ENCODE results near the gene TELO2.

TELO2 gene

DNA sequence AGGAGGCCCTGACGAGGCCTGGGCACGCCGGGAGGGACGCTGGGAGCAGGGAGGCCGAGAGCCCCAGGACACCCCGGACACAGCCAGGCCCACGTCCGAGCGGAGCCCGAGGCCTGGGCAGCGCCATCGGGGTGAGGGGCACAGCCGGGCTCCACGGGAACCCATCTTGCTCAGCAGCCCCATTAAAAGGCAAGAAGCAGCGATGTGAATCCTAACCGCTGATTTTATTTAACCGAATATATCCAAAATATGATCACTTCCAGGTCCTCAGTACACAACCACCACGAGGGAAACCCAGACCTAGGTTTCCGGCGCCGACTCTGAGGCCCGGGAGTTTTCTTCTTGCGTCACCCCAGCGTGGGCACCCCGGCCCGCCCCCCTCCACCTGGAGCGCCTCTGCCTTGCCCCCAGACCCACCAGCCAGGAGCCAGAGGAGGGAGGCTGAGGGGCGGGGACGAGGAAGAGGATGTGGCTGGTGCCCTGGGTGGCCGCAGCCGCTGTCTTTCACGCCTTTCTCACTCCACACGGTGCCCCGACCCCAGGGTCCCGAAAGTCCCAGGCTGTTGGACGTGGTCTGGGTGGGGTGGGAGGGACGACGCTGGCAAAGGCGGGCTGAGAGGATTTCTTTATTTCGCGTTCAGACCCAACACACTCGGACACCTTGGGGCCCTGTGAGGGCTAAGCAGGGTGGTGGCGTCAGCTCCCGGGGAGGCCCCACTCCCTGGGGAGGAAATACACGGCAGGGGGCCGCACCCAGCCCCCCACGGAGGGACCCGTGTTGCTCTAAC lies 48.2 kb upstream of the TELO2 start:
- Histone ChIP-seq H3K9me3 (ENCODE audit: insufficient read depth, low read length) (no peaks in the 10 kb centered on the region), H3K36me3 (replicated peaks; ENCODE audit: low read depth, low read length) (no peaks in the 10 kb centered on the region), H3K79me2 (ENCODE audit: low read length) (no peaks in the 10 kb centered on the region), H3K27me3 (ENCODE audit: low read depth, low read length) (no peaks in the 10 kb centered on the region), H4K20me1 (ENCODE audit: insufficient read depth, low read length) (no peaks in the 10 kb centered on the region), H3K27ac (ENCODE audit: low read length) (no peak overlapping the region), H3K4me3 (ENCODE audit: low read length) (no peak overlapping the region), H3K4me2 (ENCODE audit: low read length) (no peak overlapping the region), H3K4me1 (ENCODE audit: low read length) (no peaks in the 10 kb centered on the region), H2AFZ (ENCODE audit: low read depth, low read length) (no peak overlapping the region), H3K9ac (ENCODE audit: low read length) (no peak overlapping the region)
- TF ChIP-seq EZH2phosphoT487 (IDR thresholded peaks at IDR 0.05; ENCODE audit: low read depth), result no peak
- TF ChIP-seq, protein P1, sequence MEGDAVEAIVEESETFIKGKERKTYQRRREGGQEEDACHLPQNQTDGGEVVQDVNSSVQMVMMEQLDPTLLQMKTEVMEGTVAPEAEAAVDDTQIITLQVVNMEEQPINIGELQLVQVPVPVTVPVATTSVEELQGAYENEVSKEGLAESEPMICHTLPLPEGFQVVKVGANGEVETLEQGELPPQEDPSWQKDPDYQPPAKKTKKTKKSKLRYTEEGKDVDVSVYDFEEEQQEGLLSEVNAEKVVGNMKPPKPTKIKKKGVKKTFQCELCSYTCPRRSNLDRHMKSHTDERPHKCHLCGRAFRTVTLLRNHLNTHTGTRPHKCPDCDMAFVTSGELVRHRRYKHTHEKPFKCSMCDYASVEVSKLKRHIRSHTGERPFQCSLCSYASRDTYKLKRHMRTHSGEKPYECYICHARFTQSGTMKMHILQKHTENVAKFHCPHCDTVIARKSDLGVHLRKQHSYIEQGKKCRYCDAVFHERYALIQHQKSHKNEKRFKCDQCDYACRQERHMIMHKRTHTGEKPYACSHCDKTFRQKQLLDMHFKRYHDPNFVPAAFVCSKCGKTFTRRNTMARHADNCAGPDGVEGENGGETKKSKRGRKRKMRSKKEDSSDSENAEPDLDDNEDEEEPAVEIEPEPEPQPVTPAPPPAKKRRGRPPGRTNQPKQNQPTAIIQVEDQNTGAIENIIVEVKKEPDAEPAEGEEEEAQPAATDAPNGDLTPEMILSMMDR (IDR thresholded peaks at IDR 0.05; ENCODE audit: low read depth, low read length), result no peak

DNA sequence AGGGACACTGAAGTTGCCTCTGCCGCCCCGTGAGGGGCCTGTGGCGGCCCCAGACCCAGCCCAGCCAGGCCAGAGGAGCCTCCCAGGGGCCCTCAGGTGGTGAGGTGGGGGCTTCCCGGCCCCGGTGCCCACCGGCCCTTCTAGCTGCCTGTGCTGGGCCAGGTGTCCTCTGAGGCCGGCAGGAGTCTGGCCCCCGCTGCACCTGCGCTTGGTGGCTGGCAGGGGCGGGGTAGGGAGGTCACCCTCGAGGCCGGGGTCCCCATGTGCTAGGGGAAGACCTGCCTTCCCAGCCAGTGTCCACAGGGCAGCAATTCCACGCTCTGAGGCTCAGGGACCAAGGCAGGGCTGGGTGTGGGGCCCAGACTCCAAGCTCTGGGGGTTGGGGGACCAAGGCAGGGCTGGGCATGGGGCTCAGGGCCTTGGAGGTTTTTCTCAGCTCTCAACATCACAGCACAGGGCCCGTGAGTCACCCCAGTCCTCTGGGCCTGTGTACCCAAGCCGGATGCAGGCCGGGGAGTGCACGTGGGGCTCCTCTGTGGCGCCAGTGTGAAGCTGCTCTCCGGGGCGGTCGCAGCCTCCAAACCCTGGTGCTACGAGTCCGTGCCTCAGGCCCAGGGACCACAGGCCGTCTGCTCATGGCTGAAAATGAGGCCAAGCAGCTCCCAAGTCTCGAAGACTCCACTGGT lies 47.5 kb upstream of the TELO2 start:
- Histone ChIP-seq H3K4me2 (ENCODE audit: low read length) (no peak overlapping the region), H3K4me1 (ENCODE audit: low read length) (no peaks in the 10 kb centered on the region), H3K4me3 (ENCODE audit: low read length) (no peak overlapping the region), H3K9me3 (ENCODE audit: insufficient read depth, low read length) (no peaks in the 10 kb centered on the region), H4K20me1 (ENCODE audit: insufficient read depth, low read length) (no peaks in the 10 kb centered on the region), H3K79me2 (ENCODE audit: low read length) (no peaks in the 10 kb centered on the region), H3K27ac (ENCODE audit: low read length) (no peak overlapping the region), H3K27me3 (ENCODE audit: low read depth, low read length) (no peaks in the 10 kb centered on the region), H3K36me3 (replicated peaks; ENCODE audit: low read depth, low read length) (no peaks in the 10 kb centered on the region), H3K9ac (ENCODE audit: low read length) (no peak overlapping the region), H2AFZ (ENCODE audit: low read depth, low read length) (no peak overlapping the region)
- TF ChIP-seq EZH2phosphoT487 (IDR thresholded peaks at IDR 0.05; ENCODE audit: low read depth), result no peak
- TF ChIP-seq, protein P1 (IDR thresholded peaks at IDR 0.05; ENCODE audit: low read depth, low read length), result no peak

DNA sequence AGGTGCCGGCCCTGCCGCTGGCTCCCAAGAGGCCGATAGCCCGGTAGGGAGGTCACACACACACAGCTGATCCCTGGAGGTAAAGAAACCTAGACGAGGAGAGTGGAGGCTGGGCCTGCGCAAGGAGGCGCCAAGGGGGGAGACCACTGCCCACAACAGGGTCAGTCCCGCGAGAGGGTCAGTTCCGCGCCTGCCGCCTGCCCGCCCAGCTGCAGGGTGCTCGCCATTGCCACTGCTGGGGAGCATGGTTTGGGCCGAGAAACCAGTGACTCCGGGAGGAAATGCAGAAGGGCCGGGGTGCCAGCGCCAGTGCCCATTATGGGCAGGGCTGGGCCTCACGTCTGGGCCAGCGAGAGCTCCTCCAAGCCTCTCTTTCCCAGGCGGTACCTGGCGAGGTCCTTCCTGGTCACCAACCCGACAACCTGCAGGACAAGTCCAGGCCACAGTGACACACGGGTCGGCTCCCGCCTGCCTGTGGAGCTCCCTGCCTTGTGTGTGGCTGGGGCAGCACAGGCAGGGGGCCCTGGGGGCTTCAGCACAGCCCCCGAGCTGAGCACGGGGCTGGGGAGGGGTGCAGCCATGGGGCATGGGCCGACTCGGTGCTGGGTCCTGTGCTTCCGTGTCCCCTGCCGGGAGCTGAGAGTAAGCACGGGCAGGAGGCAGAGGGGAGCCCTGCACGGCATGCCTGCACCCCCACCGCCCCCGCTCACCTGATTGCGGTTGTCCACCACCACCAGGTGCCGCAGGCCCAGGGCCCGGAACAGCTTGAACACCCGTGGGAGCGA lies 46.7 kb upstream of the TELO2 start:
- no peaks in the 10 kb centered on the region for H3K9me3 ChIP-seq (ENCODE audit: insufficient read depth, low read length)
- no peaks in the 10 kb centered on the region for H3K27me3 ChIP-seq (ENCODE audit: low read depth, low read length)
- no peak for TF ChIP-seq EZH2phosphoT487 (IDR thresholded peaks at IDR 0.05; ENCODE audit: low read depth)
- TF ChIP-seq, protein P1 (IDR thresholded peaks at IDR 0.05; ENCODE audit: low read depth, low read length), result no peak
- H3K9ac ChIP-seq (ENCODE audit: low read length), result no peak overlapping the region
- H3K79me2 ChIP-seq (ENCODE audit: low read length), result no peaks in the 10 kb centered on the region
- H3K4me3 ChIP-seq (ENCODE audit: low read length), result no peak overlapping the region
- no peak overlapping the region for H3K27ac ChIP-seq (ENCODE audit: low read length)
- no peak overlapping the region for H3K4me2 ChIP-seq (ENCODE audit: low read length)
- H2AFZ ChIP-seq (ENCODE audit: low read depth, low read length), result no peak overlapping the region
- H4K20me1 ChIP-seq (ENCODE audit: insufficient read depth, low read length), result no peaks in the 10 kb centered on the region
- no peaks in the 10 kb centered on the region for H3K36me3 ChIP-seq (replicated peaks; ENCODE audit: low read depth, low read length)
- H3K4me1 ChIP-seq (ENCODE audit: low read length), result no peaks in the 10 kb centered on the region

DNA sequence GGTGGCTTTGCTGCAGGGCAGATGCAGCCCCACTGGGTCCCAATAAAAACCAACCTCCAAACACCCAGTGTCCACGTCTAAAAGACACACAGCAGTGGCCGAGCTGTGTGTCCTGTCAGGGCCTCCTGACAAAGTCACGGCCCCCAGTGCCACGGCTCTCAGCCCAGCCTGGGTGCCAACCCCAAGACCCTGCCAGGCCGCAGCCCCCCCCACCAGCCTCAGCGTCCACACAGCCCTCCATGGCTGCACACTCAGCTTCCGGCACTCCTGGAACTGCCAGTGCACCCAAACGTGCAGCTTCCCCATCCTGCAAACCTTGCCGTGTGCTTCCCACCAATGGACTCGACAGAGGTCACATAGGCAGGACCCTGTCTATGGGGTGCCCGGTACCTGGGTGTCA lies 45.2 kb upstream of the TELO2 start:
- no peak for TF ChIP-seq EZH2phosphoT487 (IDR thresholded peaks at IDR 0.05; ENCODE audit: low read depth)
- TF ChIP-seq, protein P1 (IDR thresholded peaks at IDR 0.05; ENCODE audit: low read depth, low read length), result no peak

More for the DNA sequence above, 45.2 kb upstream of the TELO2 start:
- no peak overlapping the region for H3K4me3 ChIP-seq (ENCODE audit: low read length)
- H3K9me3 ChIP-seq (ENCODE audit: insufficient read depth, low read length), result no peaks in the 10 kb centered on the region
- no peaks in the 10 kb centered on the region for H3K79me2 ChIP-seq (ENCODE audit: low read length)
- no peaks in the 10 kb centered on the region for H3K36me3 ChIP-seq (replicated peaks; ENCODE audit: low read depth, low read length)
- H3K27me3 ChIP-seq (ENCODE audit: low read depth, low read length), result no peaks in the 10 kb centered on the region
- H4K20me1 ChIP-seq (ENCODE audit: insufficient read depth, low read length), result no peaks in the 10 kb centered on the region
- no peak overlapping the region for H2AFZ ChIP-seq (ENCODE audit: low read depth, low read length)
- H3K27ac ChIP-seq (ENCODE audit: low read length), result no peak overlapping the region
- H3K4me1 ChIP-seq (ENCODE audit: low read length), result no peaks in the 10 kb centered on the region
- H3K9ac ChIP-seq (ENCODE audit: low read length), result no peak overlapping the region
- no peak overlapping the region for H3K4me2 ChIP-seq (ENCODE audit: low read length)
